Chondrocyte (in vitro differentiated cells): ENCODE data around the gene DENND1A. TPM values are rescaled to one million over a fixed set of nuclear protein-coding genes. Genes with fewer than 3 reads are reported as not detected.

Experiments
- DNase-seq: peaks from one replicate; pipeline ENCODE4 v3.0.0; 2021; ENCODE audit warnings: mixed read lengths, low spot score
- H3K27ac Mint-ChIP-seq: one replicate; pipeline ENCODE4 v1.8.0; 2021; ENCODE audit warnings: mild to moderate bottlenecking, moderate library complexity, mixed read lengths; ENCODE audit not compliant: unreplicated experiment
- H3K27me3 Mint-ChIP-seq: 2 replicates; pipeline ENCODE4 v1.8.0; 2021; ENCODE audit warnings: low read depth, mixed read lengths
- H3K36me3 Mint-ChIP-seq: 2 replicates; pipeline ENCODE4 v1.8.0; 2021; ENCODE audit warnings: low read depth, mixed read lengths
- H3K4me1 Mint-ChIP-seq: 2 replicates; pipeline ENCODE4 v1.8.0; 2021; ENCODE audit warnings: low read depth, mild to moderate bottlenecking, mixed read lengths
- H3K4me3 Mint-ChIP-seq: one replicate; pipeline ENCODE4 v1.8.0; 2021; ENCODE audit warnings: mild to moderate bottlenecking, moderate library complexity, mixed read lengths; ENCODE audit not compliant: unreplicated experiment
- H3K9me3 Mint-ChIP-seq: 2 replicates; pipeline ENCODE4 v1.8.0; 2021; ENCODE audit warnings: low read depth, mixed read lengths
- total RNA-seq: library from RNA; stranded (reverse); gene quantifications from 3 replicates; pipeline ENCODE4 v1.2.1, GENCODE V29; 2021
- TF ChIP-seq, protein P1 (sequence below): fragments of 200-600 bp; sonication (generic); IDR thresholded peaks from 2 replicates; pipeline ENCODE4 v1.5.0; 2021; ENCODE audit warnings: antibody characterized with exemption, mild to moderate bottlenecking, moderate library complexity

Gene DENND1A
- total RNA-seq, 1 donor from 2014 or later = 15.3 TPM

DNA sequence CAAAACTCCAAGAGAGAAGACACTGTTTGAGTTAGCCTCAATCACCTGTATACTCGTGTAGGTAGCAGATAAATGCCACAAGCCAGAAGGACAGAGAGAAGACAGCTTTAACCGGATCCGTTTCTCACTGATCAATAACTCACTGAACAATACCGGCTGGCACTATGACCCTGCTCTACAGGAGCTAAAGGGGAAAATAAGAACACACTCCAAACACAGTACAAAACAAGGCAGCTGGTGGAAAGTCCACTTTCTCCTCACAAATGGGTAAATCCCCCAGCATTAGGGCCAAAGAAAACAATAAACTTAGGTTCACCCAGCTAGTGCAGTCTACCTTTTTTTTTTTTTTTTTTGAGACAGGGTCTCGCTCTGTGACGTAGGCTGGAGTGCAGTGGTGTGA, 404.5 kb downstream of the DENND1A start:
- TF ChIP-seq, protein P1, sequence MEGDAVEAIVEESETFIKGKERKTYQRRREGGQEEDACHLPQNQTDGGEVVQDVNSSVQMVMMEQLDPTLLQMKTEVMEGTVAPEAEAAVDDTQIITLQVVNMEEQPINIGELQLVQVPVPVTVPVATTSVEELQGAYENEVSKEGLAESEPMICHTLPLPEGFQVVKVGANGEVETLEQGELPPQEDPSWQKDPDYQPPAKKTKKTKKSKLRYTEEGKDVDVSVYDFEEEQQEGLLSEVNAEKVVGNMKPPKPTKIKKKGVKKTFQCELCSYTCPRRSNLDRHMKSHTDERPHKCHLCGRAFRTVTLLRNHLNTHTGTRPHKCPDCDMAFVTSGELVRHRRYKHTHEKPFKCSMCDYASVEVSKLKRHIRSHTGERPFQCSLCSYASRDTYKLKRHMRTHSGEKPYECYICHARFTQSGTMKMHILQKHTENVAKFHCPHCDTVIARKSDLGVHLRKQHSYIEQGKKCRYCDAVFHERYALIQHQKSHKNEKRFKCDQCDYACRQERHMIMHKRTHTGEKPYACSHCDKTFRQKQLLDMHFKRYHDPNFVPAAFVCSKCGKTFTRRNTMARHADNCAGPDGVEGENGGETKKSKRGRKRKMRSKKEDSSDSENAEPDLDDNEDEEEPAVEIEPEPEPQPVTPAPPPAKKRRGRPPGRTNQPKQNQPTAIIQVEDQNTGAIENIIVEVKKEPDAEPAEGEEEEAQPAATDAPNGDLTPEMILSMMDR = no peak
- no peak for DNase-seq
- no peaks in the 10 kb centered on the region for H3K27me3 Mint-ChIP-seq
- no peaks in the 10 kb centered on the region for H3K4me1 Mint-ChIP-seq
- H3K9me3 Mint-ChIP-seq = peaks cover 12% of the 10 kb centered on the region
- H3K27ac Mint-ChIP-seq = no peak overlapping the region
- H3K36me3 Mint-ChIP-seq = peaks cover 8% of the 10 kb centered on the region
- H3K4me3 Mint-ChIP-seq = no peak overlapping the region

DNA sequence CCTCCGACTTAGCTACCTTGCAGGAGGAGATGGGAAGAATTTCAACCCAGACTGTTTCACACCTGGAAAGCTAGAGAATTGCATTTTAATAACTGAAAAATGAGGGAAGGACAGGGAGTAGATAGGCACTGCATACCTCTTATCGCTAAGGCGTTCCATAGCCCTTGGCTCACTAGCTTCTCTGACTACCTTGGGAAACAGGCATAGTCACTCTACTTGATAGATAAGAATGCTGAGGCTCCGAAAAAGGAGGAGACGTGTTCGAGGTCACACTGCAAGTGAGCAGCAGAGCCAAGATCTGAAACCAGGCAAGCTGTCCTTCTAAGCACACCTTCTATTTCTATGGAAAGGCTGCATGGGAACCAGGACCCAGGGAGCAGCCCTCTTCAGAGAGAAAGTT, 405.1 kb downstream of the DENND1A start:
- Mint-ChIP-seq H3K27ac (no peak overlapping the region), H3K4me1 (no peaks in the 10 kb centered on the region), H3K9me3 (peaks cover 7% of the 10 kb centered on the region), H3K4me3 (no peak overlapping the region), H3K27me3 (no peaks in the 10 kb centered on the region), H3K36me3 (peaks cover 4% of the 10 kb centered on the region)
- TF ChIP-seq, protein P1 = no peak
- no peak for DNase-seq

DNA sequence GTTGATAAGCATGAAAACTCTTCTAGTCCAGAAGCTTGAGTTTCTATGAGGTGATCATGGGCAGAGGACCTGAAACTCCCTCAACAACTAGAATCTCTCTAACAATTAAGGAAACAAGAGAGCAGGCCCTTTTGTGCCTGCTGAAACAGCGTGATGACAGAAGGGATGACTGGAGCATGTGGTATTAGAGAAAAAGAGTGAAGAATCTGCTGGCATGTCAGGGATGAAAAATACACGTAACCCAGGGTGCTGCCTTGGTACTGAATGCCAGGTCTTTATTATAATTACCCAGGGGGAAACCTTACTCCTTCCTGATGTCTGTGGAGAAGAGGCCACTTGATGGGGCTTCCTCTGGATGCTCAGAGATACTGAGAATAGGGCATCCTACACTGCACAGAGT, 406.1 kb downstream of the DENND1A start:
- Mint-ChIP-seq H3K27ac (no peak overlapping the region), H3K4me1 (no peaks in the 10 kb centered on the region), H3K27me3 (no peaks in the 10 kb centered on the region), H3K4me3 (no peak overlapping the region), H3K36me3 (peaks cover 1% of the 10 kb centered on the region), H3K9me3 (no peaks in the 10 kb centered on the region)
- DNase-seq = no peak
- TF ChIP-seq, protein P1 = no peak

DNA sequence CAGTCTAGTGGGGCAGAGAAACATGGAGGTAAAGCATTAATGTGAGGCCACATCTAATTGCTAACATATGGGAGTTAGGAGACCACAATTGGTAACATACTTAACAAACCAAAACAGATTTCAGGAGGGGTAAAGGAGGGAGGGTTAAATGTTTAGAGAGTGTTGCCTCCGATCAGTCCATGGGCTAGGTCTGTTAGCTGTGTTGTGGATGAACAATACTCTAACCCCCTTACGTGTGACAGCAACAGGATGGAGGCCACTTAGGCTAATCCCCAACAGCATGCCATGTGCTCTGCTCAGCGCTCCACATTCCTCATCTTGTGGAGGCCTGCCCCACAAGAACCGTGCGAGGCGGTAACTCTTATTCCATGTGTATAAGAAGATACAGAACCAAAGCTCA, 406.9 kb downstream of the DENND1A start:
- H3K27me3 Mint-ChIP-seq = no peaks in the 10 kb centered on the region
- H3K9me3 Mint-ChIP-seq = no peaks in the 10 kb centered on the region
- H3K4me1 Mint-ChIP-seq = no peaks in the 10 kb centered on the region
- no peaks in the 10 kb centered on the region for H3K36me3 Mint-ChIP-seq
- DNase-seq = no peak
- TF ChIP-seq, protein P1 = no peak
- H3K4me3 Mint-ChIP-seq = no peak overlapping the region
- no peak overlapping the region for H3K27ac Mint-ChIP-seq

DNA sequence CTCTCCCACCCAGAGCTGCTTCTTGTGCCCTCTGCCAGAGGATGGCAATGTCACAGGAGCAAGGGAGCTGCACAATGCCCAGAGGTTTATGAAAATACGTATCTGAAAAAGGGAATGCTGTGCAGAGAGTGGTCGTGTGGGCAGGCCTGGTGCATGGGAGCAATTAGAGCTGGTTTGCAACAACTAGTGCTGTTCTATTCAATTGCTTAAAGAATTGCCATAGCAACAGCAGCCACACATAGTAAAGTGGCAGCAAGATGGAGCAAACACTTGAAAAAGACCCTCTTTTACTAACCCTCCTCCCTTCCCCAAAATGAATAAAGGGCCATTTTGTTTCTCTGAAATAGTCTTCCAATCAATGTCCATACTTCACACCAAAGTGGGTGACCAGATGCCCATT, 407.7 kb downstream of the DENND1A start:
- Mint-ChIP-seq H3K27ac (no peak overlapping the region), H3K27me3 (no peaks in the 10 kb centered on the region), H3K9me3 (no peaks in the 10 kb centered on the region), H3K4me1 (no peaks in the 10 kb centered on the region), H3K4me3 (no peak overlapping the region), H3K36me3 (no peaks in the 10 kb centered on the region)
- no peak for DNase-seq
- TF ChIP-seq, protein P1 = no peak
